ENCODE measurements around the gene FGF9. TPM values are rescaled to one million over a fixed set of nuclear protein-coding genes. Genes with fewer than 3 reads are reported as not detected.

FGF9 gene
- 1 to 10 TPM; 5.9 to 7.8 TPM for total RNA-seq
- long read RNA-seq, full-length matches to known transcripts = 4 of 8 reads
- long read RNA-seq, partial matches to known transcripts = 0 of 8 reads
- long read RNA-seq, other reads (novel, unspliced or antisense) = 4 of 8 reads

- peak; percentile 79 to 89 for ATAC-seq
- intact Hi-C loops (cut with DNase I) = no loop called here
- peak; percentile 78 for DNase-seq
Observed at GRCh38 chr13:21670883-21671619, at the start of gene FGF9. FGF9 (plus strand) TSS chr13:21671073; CDS start chr13:21671913, 840 bp downstream.

- intact Hi-C loops (cut with DNase I) = no loop called here
Observed at GRCh38 chr13:21625366-21625765, 45.5 kb upstream of the FGF9 start.

DNA sequence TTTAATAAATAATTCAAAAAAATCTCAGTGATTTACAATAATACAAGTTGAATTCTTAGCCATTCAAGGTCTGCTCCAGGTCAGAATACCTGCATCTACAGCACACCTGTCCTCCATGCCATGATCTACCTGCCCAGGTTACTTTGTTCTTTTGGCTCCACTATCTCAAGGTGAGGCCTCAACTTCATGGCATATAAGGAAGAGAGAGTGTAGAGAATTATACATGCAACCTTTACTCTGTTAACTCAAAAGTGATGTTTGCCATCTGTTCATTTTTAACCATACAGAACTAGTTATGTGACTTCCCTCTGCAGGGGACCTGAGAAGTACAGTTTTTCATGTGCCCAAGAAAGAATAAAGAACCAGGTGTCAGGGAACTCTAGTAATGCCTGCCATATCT is 38.7 kb upstream of the FGF9 start:
- intact Hi-C loops (cut with DNase I) = loop anchor here (10.0 kb wide), 2 partner anchors 643 to 1123 kb away; no protein-coding TSS in a partner anchor
- DNase-seq (no peak), ATAC-seq (no peak)

More at GRCh38 chr13:21625366-21625765, 45.5 kb upstream of the FGF9 start:
- ATAC-seq (peak in 1 of 2 donors; percentile 44), DNase-seq (no peak)

GRCh38 chr13:21636656-21637055 is 34.2 kb upstream of the FGF9 start:
- DNase-seq (no peak), ATAC-seq (no peak)
- intact Hi-C loops (cut with DNase I) = loop anchor here (5.0 to 10.0 kb wide), 3 partner anchors 638 to 1121 kb away; no protein-coding TSS in a partner anchor

- intact Hi-C loops (cut with DNase I) = loop anchor here (5.0 to 10.0 kb wide), 3 partner anchors 638 to 1120 kb away; no protein-coding TSS in a partner anchor
- peak; percentile 29 for DNase-seq
- peak; percentile 44 to 98 for ATAC-seq
Observed at GRCh38 chr13:21637296-21637695, 33.6 kb upstream of the FGF9 start.

GRCh38 chr13:21638319-21639282 is 32.3 kb upstream of the FGF9 start:
- DNase-seq (no peak), ATAC-seq (peak in 1 of 2 donors; percentile 30)
- intact Hi-C loops (cut with DNase I) = loop anchor here (5.0 to 10.0 kb wide), 3 partner anchors 636 to 1119 kb away; no protein-coding TSS in a partner anchor

- intact Hi-C loops (cut with DNase I) = loop anchor here (5.0 to 10.0 kb wide), 3 partner anchors 635 to 1118 kb away; no protein-coding TSS in a partner anchor
- ATAC-seq = no peak
- no peak for DNase-seq
Observed at GRCh38 chr13:21639561-21639960, 31.3 kb upstream of the FGF9 start.

GRCh38 chr13:21641629-21642028 is 29.2 kb upstream of the FGF9 start:
- no peak for DNase-seq
- intact Hi-C loops (cut with DNase I) = no loop called here
- no peak for ATAC-seq

- intact Hi-C loops (cut with DNase I) = no loop called here
- DNase-seq (no peak), ATAC-seq (peak in 1 of 2 donors; percentile 56)
Observed at GRCh38 chr13:21657538-21657937, 13.3 kb upstream of the FGF9 start.

- intact Hi-C loops (cut with DNase I) = no loop called here
- ATAC-seq (no peak), DNase-seq (no peak)
Observed at GRCh38 chr13:21659087-21659486, 11.8 kb upstream of the FGF9 start.

DNA sequence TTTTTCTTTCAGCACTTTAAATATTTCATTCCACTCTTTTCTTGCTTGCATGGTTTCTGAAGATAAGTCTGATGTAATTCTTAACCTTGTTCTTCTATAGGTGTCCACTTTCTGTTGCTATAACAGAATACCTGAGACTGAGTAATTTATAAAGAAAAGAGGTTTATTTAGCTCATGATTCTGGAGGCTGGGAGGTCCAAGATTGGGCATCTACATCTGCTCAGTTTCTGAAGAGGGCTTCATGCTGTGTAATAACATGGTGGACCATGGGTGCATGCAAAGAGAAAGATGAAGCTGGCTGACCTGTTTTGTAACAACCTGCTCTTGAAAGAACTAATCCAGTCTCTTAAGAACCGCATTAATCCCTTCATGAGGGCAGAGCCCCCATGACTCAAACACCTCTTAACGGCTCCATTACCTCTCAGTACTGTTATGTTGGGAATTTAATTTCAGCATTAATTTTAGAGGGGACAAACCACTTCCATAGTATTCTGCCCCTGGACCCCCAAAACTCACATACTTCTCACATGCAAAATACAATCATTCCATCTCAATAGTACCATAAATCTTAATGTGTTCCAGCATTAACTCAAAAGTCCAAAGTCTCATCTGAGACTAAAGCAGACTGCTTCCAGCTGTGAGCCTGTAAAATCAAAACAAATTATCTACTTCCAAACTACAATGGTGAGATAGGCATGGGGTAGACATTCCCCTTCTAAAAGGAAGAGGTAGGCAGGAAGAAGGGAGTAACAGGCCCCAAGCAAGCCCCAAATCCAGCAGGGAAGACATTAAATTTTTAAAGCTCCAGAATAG is 9.6 kb upstream of the FGF9 start:
- DNase-seq (no peak), ATAC-seq (no peak)
- intact Hi-C loops (cut with DNase I) = no loop called here

GRCh38 chr13:21663197-21663596 is 7.7 kb upstream of the FGF9 start:
- DNase-seq (no peak), ATAC-seq (no peak)
- intact Hi-C loops (cut with DNase I) = no loop called here

DNA sequence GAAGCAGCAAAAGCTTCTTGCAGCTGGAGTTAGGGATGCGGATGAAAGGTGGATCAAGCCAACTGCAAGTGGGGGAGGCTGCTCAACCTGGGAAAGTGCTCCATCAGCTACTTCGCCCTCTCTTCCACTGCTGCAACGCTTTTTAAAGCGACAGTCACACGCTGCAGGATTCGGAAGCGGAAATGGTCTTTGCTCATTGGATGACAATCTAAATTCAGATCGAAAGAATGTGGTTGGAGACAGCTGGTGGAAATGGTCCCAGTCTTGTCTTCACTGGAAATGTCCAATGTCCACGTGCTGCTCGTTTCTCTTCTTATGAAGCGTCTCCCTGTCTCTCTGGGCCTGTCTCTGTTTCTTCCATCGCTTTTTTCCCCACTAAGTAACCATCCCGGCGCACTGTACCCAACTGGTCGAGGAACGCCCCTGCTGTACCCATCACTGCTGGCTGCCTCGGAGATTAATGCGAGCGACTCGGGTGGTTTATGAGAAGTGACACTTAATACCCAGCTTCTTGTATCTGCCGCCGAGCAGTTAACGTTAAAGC is 2.1 kb upstream of the FGF9 start:
- no peak for ATAC-seq
- intact Hi-C loops (cut with DNase I) = no loop called here
- DNase-seq = no peak

- intact Hi-C loops (cut with DNase I) = no loop called here
- peak; percentile 35 to 55 for ATAC-seq
- peak; percentile 59 for DNase-seq
Observed at GRCh38 chr13:21670006-21670882, 629 bp upstream of the FGF9 start.

- DNase-seq (no peak), ATAC-seq (no peak)
- intact Hi-C loops (cut with DNase I) = no loop called here
Observed at GRCh38 chr13:21671620-21672286, 880 bp downstream of the FGF9 start.

- DNase-seq (no peak), ATAC-seq (no peak)
- intact Hi-C loops (cut with DNase I) = no loop called here
Observed at GRCh38 chr13:21672287-21672680, 1.4 kb downstream of the FGF9 start.

Measured in left cardiac atrium (tissue), 4 donors.